HEK293T (cell line): ENCODE results near the gene C4orf17.

Source experiments
- BHLHE40 ChIP-seq: fragments of 450-650 bp; IDR thresholded peaks from 2 replicates; pipeline ENCODE4 v1.6.1; 2016; ENCODE audit warnings: mild to moderate bottlenecking, moderate library complexity, borderline replicate concordance
- CTBP1 ChIP-seq: fragments of 450-650 bp; IDR thresholded peaks from 2 replicates; pipeline ENCODE4 v1.6.1; 2016; ENCODE audit warnings: borderline replicate concordance
- ELF4 ChIP-seq: fragments of 450-650 bp; IDR thresholded peaks from 2 replicates; pipeline ENCODE4 v1.6.1; 2017; ENCODE audit warnings: antibody characterized with exemption
- NFRKB ChIP-seq: fragments of 450-650 bp; IDR thresholded peaks from 2 replicates; pipeline ENCODE4 v1.6.1; 2016; ENCODE audit warnings: mild to moderate bottlenecking, moderate library complexity
- SP1 ChIP-seq: fragments of 450-650 bp; IDR thresholded peaks from 2 replicates; pipeline ENCODE4 v1.6.1; 2017
- ZNF384 ChIP-seq: fragments of 450-650 bp; IDR thresholded peaks from 2 replicates; pipeline ENCODE4 v1.6.1; 2016

DNA sequence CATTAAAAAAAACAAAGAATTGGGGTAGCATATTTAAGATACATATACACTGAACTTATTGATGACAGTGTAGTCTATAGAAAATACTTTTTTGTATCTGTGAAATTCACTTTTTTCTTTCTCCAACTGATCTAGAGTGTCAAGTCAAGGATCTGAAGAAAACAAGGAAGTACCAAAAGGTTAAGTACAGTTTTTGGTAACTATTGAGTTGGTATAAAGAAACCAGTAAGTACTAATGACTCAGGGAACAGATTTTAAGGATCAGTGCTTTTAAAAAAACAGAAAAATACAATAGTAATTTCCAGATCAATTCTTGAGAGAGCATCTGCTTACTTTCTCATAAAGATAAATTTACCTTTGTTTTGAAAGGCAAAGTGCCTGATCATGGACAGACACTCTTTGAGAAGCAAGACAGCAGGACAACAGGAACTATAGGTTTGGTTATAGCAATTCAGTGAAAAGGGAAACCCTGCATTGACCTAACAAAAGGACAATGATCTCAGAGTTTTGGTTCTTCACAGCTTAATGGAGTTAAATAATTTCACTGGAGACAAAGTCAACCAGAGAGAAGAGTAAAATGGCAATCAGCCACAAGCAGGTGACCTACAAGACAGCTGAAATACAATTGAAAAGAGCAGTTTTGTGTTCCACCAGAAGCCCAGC lies 29.6 kb downstream of the C4orf17 start:
- no peak for TF ChIP-seq CTBP1
- TF ChIP-seq BHLHE40: no peak
- no peak for TF ChIP-seq ELF4
- TF ChIP-seq NFRKB: no peak
- TF ChIP-seq ZNF384: no peak
- no peak for TF ChIP-seq SP1
